Stimulated activated CD8-positive, alpha-beta memory T cell treated with anti-CD3 and anti-CD28 coated beads, Interleukin-15, amount 100 ng/mL, for 24 hours (primary cell): ENCODE measurements around the gene SLC35G1.

Source experiments
- DNase-seq: peaks from one replicate; pipeline ENCODE4 v3.0.0-alpha.2; 2020; ENCODE audit warnings: low read depth

Gene SLC35G1

GRCh38 chr10:93893646-93894515 lies at the start of gene SLC35G1:
Gene SLC35G1 (plus strand): TSS chr10:93893978. CDS start chr10:93894034, 56 bp downstream.
- peak; percentile 50 for DNase-seq

GRCh38 chr10:93844979-93845626 lies 48.7 kb upstream of the SLC35G1 start:
- DNase-seq: no peak

DNA sequence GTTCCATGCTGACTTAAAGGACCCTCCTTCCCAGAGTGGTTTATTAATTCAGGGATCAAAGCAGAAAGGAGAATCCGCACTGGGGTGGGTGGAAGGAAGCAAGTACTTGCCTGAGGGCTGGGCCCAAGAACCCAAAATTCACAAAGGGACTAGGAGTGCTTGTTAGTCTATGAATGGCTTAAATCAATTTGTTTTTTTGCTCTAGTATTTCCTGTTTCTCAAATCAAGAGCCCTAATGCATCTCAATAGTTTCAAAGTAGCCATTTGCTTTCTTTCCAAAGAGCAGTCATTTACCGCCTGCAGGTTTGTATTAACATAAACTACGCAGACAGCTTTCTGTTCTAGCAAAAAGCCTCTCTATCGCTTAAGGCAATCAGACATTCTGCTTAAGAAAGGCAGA lies 44.2 kb upstream of the SLC35G1 start:
- no peak for DNase-seq

- no peak for DNase-seq
These were observed 43.5 kb upstream of the SLC35G1 start for GRCh38 chr10:93850031-93851015.

DNA sequence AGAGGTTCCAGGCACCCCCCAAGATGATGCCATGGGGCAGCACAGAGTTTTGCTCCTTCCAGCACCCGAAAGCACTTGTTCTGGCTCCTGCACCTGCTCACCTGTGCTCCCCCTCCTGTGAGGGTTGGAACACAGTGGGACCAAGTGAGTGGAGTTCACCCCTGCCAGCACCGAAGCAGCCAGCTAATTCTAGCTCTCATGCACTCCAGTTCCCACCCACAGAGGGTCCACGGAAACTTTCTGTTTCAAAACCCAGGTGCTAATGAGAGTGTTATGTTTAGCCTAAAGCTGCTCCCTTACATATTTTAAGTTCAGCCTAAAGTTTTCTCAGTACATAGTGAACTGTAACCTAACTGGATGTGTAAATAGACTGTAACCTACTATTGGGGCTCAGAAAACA lies 42.6 kb upstream of the SLC35G1 start:
- DNase-seq: no peak

DNA sequence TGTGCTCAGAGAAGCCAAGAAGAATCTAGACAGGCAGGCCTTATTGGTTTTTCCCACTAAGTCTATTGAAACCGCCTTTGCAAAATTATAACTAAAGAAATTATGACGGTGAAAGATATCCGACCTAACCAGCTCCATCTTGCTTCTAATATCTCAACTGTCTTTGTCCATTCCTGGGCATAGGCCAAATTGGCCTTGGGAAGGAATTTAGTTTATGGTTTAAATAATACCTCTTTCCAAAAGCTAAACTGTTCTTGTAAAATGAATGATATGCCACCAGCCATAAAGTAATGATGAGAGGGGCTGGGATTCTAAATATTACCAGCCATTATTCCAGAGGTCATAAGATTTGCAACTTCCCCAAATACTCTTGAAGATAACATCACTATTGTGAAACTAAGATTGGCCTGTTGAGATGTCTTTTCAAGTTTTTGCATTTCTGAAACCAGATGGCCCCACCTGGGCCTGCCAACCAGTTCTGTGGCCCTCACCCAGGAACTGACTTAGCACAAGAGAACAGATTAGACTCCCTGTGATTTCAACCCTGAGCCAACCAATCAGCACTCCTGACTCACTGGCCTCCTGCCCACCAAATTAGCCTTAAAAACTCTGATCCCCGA lies 41.2 kb upstream of the SLC35G1 start:
- DNase-seq: no peak

GRCh38 chr10:93854975-93855374 lies 38.8 kb upstream of the SLC35G1 start:
- no peak for DNase-seq

DNA sequence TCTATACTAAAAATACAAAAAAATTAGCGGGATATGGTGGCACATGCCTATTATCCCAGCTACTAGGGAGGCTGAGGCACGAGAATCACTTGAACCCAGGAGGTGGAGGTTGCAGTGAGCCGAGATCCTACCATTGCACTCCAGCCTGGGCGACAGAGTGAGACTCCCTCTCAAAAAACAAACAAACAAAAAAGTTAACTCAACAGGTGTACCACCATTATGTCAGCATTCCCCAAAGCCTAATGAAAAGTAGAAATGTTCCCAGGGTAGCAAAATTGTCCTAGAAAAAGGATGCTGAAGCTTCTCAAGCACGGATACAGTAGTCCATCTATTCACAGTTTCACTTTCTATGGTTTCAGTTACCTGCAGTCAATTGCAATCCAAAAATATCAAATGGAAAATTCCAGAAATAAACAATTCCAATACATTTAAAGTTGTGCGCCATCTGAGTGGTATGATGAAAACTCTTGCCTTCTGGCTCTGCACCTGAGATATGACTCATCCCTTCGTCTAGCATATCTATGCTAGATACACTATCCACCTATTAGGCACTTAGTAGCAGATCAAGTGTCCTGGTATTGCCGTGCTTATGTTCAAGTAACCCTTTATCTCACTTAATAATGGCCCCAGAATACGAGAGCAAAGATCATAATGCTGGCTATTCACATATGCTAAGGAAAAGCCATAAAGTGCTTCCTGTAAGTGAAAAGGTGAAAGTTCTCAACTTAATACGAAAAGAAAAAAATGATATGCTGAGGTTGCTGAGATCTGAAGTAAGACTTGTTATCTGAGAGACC lies 37.2 kb upstream of the SLC35G1 start:
- DNase-seq: no peak

DNA sequence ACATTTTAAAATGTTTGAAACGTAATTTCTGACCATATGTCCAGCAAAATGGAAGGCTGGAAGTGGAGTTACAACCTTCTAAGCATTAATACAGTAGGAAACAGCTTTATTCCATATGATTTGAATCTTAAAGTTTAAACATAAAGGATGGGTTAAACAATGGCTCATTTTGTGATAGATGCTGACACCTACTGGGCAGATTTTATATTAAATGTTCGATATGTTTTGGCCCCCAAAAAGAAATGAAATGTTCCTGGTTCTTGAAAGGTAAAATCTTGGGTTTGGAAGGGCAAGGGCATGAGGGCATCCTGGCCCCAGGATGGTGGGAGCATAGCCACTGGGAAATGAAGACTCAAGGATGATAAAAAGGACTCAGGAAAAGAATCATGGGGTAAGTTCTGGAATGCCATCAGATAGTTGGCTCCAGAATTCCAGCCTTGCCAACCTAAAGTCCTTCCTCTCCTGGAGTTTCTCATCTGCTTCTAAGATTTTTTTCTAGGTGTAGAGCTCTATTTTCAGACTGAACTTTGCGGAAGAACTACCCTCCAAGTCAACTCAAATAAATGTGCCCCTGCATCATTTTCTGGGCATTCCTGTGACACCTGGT lies 34.6 kb upstream of the SLC35G1 start:
- DNase-seq: no peak

GRCh38 chr10:93861825-93862224 lies 32.0 kb upstream of the SLC35G1 start:
- DNase-seq: no peak

- no peak for DNase-seq
These were observed 27.9 kb upstream of the SLC35G1 start for GRCh38 chr10:93865794-93866425.

- no peak for DNase-seq
These were observed 26.3 kb upstream of the SLC35G1 start for GRCh38 chr10:93867525-93867924.

DNA sequence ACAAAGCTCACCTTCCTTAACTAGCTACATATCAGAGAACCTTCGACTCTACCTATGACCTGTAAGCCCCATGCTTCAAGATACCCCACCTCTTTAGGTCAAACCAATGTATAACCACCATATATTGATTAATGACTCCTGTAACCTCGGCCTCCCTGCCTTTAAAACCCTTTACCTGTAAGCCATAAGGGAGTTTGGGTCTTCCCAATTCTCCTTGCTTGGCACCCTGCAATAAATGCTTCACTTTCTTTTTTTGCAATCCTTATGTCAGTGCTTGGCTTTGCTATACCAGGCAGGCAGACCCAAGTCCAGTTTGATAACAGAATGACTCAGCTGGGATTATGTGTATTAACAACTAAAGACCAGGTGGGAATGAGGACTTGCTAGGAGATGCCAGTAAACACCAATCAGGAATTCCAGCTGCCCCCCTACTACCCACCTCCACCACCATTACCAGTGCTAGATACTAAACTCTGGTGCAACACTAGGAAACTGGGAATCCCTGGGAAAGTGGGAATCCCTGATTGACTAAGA lies 22.0 kb upstream of the SLC35G1 start:
- no peak for DNase-seq

DNA sequence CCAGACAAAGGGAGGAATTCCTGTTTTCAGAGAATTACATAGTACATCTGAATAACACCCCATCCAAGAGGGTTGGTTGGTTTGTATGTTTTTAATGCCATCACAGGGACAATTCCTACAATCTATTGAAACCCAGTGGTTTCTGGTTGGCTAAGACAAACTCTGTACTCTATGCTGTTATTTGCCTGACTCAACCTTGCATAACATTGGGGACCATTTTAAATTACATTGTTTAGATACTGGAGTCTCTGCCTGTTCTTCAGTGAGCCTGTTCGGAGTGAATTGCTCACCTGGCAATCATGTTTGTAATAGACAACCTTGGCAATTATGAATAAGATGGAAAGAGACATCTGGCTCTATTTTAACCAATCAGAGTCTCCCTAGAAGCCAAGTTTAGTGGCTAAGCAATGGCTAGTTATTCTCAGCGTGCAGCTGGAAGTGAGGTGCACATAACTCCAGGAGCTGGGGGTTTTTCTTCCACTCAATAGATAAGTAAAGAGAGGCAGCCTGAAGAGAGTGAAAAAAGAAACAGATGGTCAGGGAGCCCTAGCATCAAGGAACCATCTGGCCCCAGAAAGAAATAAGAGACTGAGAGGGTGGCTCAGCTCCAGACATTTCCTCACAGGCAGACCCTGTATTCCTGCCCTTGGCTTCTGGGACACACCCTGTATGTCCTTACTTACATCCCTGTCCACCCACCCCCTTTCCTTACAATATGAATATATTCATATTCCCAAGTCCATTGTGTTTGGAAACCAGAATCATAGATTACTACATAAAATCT lies 21.2 kb upstream of the SLC35G1 start:
- DNase-seq: no peak

GRCh38 chr10:93873420-93874115 lies 20.2 kb upstream of the SLC35G1 start:
- no peak for DNase-seq

- no peak for DNase-seq
These were observed 19.3 kb upstream of the SLC35G1 start for GRCh38 chr10:93874309-93875031.

GRCh38 chr10:93875032-93875358 lies 18.8 kb upstream of the SLC35G1 start:
- no peak for DNase-seq

DNA sequence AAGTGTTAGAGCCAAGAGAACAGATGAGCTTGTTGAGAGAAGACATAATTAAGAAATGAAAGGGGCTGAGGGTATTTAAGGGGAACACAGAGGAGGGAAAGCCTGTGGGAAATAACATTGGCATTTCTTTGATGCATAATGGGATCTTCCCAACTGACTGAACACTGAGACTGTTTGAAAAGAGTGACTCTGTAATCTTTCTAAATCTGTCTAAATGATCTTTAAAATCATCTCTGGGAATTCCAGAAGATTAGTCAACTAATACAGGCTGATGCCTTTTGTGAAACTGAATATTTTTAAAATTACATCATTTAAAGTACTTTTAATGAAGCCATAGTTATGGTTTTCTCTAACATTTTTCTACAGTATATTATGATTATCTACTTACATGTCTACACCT lies 17.4 kb upstream of the SLC35G1 start:
- no peak for DNase-seq
